GM18951 (cell line): ENCODE results near the gene SBK2.

ENCODE experiments used
- POLR2A ChIP-seq: IDR thresholded peaks from 4 replicates; pipeline ENCODE4 v1.6.1; 2011; ENCODE audit warnings: mild to moderate bottlenecking; ENCODE audit not compliant: insufficient read length, insufficient read depth; ENCODE audit errors: extremely low read depth
- in situ Hi-C: fragments of 300-500 bp; cut with MboI; formaldehyde crosslinking; loops from one replicate; pipeline ENCODE4 v1.12.0; 2022; ENCODE audit warnings: low sequenced_read_pairs, mixed read lengths, inconsistent platforms; ENCODE audit not compliant: unreplicated experiment

The SBK2 gene

DNA sequence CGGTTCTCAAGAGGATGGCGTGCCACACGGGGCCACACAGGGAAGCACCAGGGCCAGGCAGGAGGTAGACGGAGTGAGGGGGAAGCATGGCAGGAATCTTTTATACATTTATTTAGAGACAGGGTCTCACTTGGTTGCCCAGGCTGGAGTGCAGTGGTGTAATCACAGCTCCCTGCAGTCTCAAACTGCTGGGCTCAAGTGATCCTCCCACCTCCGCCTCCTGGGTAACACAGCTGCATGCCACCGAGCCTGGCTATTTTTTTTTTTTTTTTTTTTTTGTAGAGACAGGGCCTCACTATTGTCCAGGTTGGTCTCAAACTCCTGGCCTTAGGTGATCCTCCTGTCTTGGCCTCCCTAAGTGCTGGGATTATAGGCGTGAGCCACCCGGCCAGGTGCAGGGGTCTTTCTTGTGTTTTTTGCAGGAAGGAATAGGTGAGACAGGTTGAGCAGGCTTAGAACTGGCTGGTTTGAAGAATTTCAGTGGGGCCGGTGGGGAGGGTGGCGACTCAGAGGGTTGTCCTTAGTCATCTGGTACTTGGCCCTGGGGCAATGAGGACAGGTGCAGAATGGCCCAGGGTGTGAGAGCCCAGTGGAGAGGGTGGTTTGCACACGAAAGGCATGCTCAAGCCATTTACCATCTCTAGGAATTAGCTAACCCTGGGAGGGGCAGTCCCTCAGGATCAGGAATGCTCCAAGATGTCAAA lies 41.1 kb downstream of the SBK2 start:
- TF ChIP-seq POLR2A, result no peak
- in situ Hi-C loops, result no loop called here

GRCh38 chr19:55494172-55494761 lies 42.7 kb downstream of the SBK2 start:
- in situ Hi-C loops, result no loop called here

DNA sequence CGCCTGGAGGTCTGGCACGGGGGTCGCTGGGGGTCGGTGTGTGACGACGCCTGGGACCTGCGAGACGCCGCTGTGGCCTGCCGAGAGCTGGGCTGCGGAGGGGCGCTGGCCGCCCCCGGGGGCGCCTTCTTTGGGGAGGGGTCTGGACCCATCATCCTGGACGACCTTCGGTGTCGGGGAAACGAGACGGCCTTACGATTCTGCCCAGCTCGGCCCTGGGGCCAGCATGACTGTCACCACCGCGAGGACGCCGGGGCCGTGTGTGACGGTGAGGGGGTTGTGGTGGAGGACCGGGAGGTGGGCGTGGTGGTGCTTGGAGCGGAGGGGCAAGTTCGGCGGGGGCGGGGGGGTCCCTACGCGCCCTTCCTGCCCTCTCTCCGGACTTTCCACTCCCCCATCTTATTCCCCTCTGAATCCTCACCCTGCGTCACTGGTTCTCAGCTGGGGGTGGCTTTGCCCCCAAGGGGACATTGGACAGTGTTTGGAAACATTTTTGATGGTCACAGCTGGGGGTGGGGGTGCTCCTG lies 43.2 kb downstream of the SBK2 start:
- in situ Hi-C loops, result no loop called here
- TF ChIP-seq POLR2A, result no peak

More at GRCh38 chr19:55494172-55494761, 42.7 kb downstream of the SBK2 start:
- no peak for TF ChIP-seq POLR2A

GRCh38 chr19:55493052-55493644 lies 43.8 kb downstream of the SBK2 start:
- no peak for TF ChIP-seq POLR2A
- in situ Hi-C loops, result no loop called here

- in situ Hi-C loops, result no loop called here
- TF ChIP-seq POLR2A, result no peak
These were observed 44.5 kb downstream of the SBK2 start for GRCh38 chr19:55492362-55492944.

DNA sequence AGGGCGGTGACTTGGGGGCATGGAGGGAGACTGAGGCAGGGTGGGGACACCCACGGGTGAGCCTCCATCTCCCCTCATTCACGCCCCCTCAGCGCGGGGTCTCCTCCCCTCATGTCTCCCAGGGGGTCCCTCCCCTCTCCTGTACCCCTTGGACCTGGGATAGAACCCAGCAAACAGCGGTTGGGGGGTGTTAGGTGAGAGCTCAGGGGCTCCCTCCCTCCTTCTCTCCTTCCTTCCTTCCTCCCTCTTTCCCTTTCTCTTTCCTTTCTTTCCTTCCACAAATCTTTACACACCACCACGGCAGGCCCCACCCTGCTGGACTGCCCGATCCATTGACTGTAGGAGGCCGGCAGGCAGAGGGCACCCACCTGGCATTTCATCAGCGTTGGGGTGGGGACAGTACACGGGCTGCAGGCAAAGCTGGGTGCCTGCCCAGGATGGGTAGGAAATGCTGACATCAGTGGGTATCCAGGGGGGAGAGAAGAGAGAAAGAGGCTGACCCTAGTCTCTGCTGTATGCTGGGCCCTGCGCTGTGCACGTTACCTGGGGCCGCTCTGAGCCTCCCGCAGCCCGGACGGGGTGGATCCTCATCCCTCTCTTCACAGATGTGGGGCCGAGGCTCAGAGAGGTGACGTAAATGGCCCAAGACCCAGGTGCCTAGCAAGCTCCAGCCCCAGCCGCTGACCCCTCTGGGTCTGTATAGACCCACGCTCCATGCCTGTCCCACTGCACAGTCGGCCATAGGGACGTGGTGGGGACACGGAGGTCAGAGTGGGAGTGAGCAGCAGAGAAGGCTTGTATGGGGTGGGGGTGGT lies 45.2 kb downstream of the SBK2 start:
- TF ChIP-seq POLR2A, result no peak
- in situ Hi-C loops, result no loop called here

DNA sequence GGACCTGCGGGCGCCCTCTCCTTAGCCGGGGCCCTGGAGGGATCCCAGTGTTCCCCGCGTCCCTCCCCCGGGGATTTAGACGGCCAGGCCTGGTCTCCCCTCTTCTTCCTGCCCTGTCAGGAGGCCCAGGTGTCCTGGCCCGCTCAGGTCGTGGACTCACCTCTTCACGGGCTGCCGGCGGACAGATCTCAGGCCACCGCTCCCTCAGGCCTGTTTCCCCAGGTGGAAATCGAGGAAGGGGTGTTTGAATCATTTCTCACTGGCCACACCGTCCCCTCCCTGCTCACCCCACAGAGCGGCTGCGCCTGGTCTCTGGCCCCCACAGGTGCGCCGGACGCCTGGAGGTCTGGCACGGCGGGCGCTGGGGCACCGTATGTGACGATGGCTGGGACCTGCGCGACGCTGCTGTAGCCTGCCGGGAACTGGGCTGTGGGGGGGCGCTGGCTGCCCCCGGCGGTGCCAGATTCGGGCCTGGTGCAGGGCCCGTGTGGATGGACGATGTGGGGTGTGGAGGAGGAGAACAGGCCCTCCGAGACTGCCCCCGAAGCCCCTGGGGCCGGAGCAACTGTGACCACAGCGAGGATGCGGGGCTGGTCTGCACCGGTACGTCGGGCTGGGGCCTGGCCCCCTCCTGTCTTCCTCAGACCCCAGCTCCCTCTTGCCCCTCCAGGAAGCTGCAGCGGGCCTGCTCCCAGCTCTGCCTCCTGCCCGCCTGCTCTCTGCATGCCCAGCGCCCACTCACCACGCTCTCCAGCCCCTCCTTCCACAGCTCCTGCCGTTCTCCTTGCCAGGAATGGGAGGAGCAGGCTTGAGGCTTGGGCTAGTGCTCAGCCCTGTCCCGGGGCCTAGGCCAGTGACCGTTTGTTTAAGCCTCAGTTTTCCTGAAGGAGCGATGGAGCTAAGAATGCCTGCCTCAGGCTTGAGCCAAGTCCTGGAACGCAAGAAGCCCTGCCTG lies 46.2 kb downstream of the SBK2 start:
- no peak for TF ChIP-seq POLR2A

GRCh38 chr19:55489711-55490477 lies 47.0 kb downstream of the SBK2 start:
- in situ Hi-C loops, result no loop called here
- TF ChIP-seq POLR2A, result no peak

More for the DNA sequence above, 46.2 kb downstream of the SBK2 start:
- in situ Hi-C loops, result no loop called here

- in situ Hi-C loops, result no loop called here
- TF ChIP-seq POLR2A, result no peak
These were observed 47.8 kb downstream of the SBK2 start for GRCh38 chr19:55488986-55489710.

DNA sequence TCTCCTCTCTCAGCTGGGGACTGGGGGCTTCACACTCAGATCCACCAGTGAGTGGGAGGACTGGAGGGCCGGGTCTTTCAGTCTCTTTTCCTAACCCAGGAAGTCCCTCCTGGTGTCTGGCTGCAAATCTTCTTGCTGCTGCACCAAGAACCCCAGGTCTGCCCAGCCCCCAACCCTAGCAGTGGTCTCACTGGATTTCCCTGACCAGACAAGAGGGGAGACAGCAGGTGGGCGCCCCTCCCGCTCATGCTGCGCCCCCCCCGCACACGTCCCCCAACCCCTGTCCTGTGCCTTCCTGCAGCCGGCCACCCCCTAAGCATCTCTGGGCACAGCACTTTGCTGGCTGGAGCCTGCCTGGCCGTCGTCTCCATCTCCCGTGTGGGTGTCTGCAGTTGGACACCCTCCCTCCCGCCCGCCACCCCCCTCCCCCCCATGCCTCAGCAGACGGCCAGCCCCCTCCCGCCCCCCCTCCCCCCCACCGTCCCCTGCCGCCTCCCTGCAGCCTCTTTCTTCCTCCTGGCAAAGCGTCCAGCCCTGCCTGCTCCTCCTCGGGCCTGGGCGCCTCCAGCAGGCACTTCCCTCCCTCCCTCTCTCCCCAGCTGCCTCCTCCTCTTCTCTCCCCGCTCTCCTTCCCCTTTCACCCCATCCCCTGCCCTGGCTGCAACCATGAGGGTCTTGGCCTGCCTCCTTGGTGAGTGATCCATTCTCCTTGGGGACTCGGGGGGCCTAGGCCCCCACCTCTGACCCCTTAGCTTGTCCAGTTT lies 48.8 kb downstream of the SBK2 start, which contains the start of gene SSC5D:
Gene SSC5D, plus strand, starts transcription at position 513 of the 764 bp plus-strand sequence. Its CDS starts 154 bp downstream, at position 667.
- in situ Hi-C loops, result no loop called here
- TF ChIP-seq POLR2A, result no peak
